Fibroblast of skin of left quadriceps (primary cell): Measurements from ENCODE around the gene LIN7B.

ENCODE experiments used
- DNase-seq, 2 experiments: peaks; one replicate each; pipeline ENCODE4 v3.0.0-alpha.2; 2013; ENCODE audit warnings: low read depth in 2 of 2

Gene LIN7B

GRCh38 chr19:49094505-49095482, 19.4 kb upstream of the LIN7B start:
- no peak for DNase-seq

DNA sequence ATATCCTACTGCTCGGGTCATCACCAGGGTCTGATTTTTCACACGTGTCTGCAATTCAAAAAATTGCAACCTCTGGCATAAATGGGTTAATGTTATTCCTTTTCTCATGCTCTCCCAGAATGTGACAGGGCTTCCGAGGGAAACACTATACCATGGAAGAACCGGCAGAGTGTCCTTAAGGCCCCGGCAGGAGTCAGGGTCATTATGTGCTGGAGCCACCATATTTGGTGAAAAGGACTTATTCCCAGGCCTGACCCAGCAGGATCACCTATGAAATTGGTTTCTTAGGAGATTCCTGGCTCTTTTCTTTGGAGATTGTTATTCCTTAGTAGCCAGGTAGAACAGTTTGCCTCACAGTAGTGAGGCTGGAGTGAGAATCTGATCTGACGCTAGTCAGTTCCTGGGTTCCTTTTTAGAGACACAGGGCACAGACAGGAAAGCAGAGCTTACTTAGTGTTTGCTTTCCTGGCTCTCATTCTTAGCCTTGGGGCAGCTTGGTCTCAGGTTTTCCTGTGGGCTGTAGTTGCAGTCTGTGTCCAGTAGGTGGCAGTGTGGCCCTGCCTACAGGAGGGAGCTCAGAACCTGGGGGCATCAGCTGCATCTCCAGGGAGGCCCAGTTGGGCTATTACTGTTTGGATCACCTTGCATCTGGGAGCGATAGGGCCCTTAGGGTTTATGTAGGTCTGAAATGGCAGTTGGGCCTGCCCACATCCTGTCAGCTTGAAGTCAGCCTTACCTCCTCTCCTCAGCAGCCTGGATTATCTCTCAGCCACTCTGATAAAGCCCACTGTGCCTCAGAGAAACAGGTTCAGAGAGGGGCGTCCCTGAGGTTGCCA, 16.5 kb upstream of the LIN7B start:
- DNase-seq = peak in 1 of 2 experiments; percentile 45

GRCh38 chr19:49098795-49099194, 15.4 kb upstream of the LIN7B start:
- DNase-seq = no peak

DNA sequence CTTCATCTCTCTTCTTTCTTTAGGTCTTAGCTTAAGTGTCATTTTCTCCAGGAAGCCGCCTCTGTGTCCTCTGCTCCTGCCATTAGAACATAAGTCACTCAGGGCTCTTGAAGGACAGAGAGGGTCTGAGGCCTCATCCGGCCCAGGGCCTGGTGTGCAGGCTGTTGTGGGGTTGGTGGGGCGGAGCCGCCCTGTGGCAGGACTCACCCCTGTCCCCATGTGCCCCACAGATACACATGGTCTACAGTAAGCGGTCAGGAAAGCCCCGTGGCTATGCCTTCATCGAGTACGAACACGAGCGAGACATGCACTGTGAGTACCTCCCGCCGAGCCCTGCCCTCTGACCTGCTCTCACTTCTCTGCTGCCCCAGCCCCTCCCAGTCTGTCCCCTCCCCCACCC, 13.0 kb upstream of the LIN7B start:
- DNase-seq = no peak

DNA sequence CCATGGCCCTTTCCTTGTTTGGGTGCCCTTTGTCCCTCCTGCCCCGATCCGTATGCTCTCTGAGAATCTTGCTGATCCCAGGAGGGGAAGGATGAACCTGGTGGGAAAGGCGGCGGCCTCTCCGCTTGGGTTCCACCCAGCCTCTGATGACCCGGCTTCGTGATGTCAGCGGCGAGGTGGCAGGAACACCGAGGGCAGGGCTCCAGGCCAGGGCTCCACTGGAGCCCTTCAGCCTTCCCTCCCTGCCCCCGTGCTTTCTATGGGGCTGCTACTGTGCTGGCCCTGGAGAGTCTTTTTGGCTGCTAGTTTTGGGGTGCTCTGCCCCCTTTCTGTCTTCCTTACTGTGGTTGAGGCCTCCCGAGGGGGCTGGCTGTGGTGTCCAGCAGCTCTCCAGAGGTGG, 11.9 kb upstream of the LIN7B start:
- no peak for DNase-seq

- DNase-seq = no peak
Measured at GRCh38 chr19:49103331-49104085, 10.7 kb upstream of the LIN7B start.

DNA sequence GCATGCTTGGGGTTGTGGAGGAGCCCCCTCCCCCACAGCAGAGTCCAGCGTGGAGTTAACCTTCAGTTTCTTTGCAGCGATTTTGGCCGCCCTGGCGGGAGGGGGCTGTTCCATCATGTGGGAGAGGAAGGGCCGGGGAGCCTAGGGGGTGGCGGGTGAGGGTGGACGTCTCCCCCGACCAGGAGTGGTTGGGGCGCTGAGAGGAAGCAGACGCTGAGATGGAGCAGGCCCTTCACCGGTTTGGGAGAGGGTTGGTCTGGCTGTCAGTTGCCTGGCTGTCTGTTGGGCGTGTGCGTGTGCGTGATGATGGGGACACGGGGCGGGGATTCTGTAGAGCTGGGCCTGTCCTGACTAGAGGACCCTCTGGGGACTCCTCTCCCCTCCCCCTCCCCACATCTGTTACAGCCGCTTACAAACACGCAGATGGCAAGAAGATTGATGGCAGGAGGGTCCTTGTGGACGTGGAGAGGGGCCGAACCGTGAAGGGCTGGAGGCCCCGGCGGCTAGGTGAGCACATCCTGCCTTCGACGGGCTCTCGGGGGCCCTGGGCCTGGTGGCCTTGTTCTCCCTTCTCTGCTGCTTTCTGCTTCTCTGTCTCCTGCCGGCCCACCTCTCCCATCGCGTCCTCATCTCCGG, 9.8 kb upstream of the LIN7B start:
- no peak for DNase-seq

- no peak for DNase-seq
Measured at GRCh38 chr19:49106648-49107135, 7.5 kb upstream of the LIN7B start.

- no peak for DNase-seq
Measured at GRCh38 chr19:49107625-49108459, 6.3 kb upstream of the LIN7B start.

- no peak for DNase-seq
Measured at GRCh38 chr19:49109051-49109450, 5.1 kb upstream of the LIN7B start.

DNA sequence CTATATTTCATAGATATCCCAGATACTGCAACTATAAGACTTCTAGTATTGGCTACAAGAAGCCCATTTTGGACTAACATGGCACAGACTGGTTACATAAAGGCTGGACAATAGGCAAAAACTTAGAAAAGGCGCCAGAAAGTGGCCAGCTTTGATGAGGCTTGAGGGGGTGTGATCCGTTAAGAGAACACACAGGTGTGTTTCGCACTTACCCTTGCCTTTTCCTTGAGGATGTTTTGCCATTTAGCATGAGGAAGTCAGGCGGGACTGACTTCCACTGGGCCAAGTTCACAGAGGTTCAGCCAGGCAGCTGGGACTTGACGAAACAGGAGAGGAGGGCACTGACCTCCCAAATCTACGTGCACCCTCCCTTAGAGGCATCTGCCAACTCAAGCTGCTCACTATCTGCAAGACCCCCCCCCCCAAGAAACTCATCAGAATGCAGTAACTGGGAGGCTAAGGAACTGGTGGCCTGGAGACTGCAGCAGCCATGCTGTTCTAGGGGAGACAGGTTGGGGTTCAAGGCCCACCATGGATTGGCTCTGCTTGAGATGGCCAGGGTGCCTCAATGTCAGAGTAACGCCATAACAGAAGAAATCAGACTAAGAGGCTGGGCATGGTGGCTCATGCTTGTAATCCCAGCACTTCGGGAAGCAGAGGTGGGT, 4.5 kb upstream of the LIN7B start:
- DNase-seq = no peak

DNA sequence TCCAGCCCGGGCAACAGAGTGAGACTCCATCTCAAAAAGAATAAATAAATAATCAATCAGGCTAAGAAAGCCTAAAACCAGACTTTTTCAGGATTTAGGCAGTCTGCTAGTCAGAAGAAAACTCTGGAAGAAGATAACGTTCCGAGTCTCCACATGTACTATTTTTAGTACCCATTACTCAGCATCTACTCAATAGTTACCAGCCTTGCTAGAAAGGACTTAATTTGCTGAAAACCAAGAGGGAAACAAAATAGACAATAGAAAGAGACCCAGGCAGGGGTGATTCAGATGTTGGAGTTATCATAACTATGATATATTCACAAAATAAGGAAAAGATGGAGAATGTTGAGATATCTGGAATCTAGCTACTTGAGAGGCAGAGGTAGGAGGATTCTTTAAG, 3.6 kb upstream of the LIN7B start:
- no peak for DNase-seq

DNA sequence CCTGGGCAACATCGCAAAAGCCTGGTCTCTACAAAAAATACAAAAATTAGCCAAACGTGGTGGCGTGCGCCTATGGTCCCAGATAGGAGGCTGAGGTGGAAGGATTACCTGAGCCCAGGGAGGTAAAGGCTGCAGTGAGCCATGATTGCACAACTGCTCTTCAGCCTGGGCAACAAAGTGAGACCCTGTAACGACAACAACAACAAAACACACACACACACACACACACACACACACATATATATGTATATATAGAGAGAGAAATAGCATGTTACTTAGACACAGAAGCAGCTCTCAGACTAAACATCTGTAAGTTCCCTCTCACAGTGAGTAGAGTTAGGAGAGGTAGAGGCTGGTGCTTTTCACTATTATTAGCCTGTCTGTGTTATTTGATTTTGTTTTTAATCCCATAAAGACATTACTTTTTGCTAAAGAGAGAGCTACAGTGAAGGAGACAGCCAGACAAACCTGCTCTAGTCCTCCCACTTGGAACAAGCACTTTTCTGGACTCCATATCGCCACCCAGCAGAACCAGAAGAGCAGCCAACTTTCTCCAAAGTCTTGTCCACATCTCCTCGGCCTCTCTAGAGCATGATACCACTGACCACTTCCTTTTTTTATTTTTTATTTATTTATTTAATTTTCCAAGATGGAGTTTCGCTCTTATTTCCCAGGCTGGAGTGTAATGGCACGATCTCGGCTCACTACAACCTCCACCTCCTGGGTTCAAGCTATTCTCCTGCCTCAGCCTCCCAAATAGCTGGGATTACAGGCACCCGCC, 2.8 kb upstream of the LIN7B start:
- no peak for DNase-seq

- DNase-seq = no peak
Measured at GRCh38 chr19:49114630-49115363, 627 bp downstream of the LIN7B start.

DNA sequence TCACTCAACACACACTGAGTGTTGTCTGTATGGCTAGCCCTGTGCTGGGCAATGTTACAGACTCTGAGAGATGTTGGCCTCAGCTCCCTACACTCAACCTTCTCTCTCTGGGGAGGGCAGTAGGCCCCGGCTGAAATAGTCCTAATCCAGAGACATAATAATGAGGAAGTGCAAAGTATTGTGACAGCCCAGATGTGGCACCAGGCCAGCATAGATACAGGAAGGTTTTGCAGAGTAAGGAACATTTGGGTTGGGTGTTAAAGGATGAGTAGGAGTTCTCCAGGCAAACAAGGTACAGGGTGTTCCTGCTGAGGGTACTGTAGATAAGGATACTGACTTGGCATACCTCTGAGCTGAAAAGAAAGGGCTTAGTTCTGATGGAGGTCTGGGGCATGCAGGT, 2.4 kb downstream of the LIN7B start:
- no peak for DNase-seq

DNA sequence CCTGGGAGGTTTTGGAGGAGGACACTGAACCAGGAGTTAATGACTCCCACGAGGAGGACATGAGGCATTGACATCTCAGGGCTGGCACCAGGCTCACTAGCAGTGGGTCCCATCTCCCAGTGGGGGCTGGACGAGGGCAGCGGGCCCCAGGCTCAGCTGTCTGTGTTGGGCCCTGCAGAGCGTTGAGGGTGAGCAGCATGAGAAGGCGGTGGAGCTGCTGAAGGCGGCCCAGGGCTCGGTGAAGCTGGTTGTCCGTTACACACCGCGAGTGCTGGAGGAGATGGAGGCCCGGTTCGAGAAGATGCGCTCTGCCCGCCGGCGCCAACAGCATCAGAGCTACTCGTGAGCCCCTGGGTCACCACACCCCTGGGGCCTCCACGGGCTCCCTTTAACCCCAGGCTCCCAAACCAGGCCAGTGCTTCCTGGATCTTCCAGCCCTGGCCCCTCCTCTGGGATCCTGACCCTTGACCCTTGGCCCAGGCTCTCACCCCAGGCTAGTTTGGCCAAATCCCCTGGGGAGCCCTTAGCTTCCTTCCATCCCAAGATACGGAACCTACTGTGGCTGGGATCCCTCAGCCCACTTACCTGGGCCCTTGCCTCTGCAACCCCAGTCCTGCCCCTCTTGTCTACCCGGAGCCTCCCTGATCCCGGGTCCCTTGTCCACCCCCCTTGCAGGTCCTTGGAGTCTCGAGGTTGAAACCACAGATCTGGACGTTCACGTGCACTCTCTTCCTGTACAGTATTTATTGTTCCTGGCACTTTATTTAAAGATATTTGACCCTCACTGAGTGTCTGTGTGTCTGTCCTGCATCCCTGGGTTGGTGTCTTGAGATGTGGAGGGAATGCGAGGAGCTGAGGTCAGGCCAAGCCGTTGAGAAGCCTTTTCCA, 3.8 kb downstream of the LIN7B start:
- DNase-seq = no peak
